ENCODE measurements around the gene LIPC.
"Not testable (repeated sequence)": the region's sequence is repeated elsewhere in the genome, so short reads cannot be mapped to it uniquely, and the experiment has no call there.

Gene LIPC

GRCh38 chr15:58594898-58595297 lies 163.1 kb downstream of the LIPC start:
- Histone ChIP-seq H3K27ac (no peak overlapping the region), H3K36me3 (peaks cover 13% of the 10 kb centered on the region), H3K27me3 (ENCODE audit: insufficient read depth, low read depth, severe bottlenecking) (no peaks in the 10 kb centered on the region), H3K4me3 (ENCODE audit: low read depth, low read length) (no peak overlapping the region), H3K9me3 (ENCODE audit: severe bottlenecking) (no peaks in the 10 kb centered on the region)
- TF ChIP-seq, protein P1, sequence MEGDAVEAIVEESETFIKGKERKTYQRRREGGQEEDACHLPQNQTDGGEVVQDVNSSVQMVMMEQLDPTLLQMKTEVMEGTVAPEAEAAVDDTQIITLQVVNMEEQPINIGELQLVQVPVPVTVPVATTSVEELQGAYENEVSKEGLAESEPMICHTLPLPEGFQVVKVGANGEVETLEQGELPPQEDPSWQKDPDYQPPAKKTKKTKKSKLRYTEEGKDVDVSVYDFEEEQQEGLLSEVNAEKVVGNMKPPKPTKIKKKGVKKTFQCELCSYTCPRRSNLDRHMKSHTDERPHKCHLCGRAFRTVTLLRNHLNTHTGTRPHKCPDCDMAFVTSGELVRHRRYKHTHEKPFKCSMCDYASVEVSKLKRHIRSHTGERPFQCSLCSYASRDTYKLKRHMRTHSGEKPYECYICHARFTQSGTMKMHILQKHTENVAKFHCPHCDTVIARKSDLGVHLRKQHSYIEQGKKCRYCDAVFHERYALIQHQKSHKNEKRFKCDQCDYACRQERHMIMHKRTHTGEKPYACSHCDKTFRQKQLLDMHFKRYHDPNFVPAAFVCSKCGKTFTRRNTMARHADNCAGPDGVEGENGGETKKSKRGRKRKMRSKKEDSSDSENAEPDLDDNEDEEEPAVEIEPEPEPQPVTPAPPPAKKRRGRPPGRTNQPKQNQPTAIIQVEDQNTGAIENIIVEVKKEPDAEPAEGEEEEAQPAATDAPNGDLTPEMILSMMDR (IDR thresholded peaks at IDR 0.05; ENCODE audit: low read depth, low read length): no peak
- no peak for DNase-seq

GRCh38 chr15:58595516-58596263 lies 163.9 kb downstream of the LIPC start:
- H3K27me3 ChIP-seq (ENCODE audit: insufficient read depth, low read depth, severe bottlenecking): no peaks in the 10 kb centered on the region
- TF ChIP-seq, protein P1 (IDR thresholded peaks at IDR 0.05; ENCODE audit: low read depth, low read length): no peak
- H3K4me3 ChIP-seq (ENCODE audit: low read depth, low read length): no peak overlapping the region
- H3K27ac ChIP-seq: no peak overlapping the region
- H3K9me3 ChIP-seq (ENCODE audit: severe bottlenecking): no peaks in the 10 kb centered on the region
- no peak for DNase-seq
- peaks cover 13% of the 10 kb centered on the region for H3K36me3 ChIP-seq

GRCh38 chr15:58597943-58598828 lies 166.4 kb downstream of the LIPC start:
- Histone ChIP-seq H3K27ac (no peak overlapping the region), H3K4me3 (ENCODE audit: low read depth, low read length) (no peak overlapping the region), H3K9me3 (ENCODE audit: severe bottlenecking) (no peaks in the 10 kb centered on the region), H3K27me3 (ENCODE audit: insufficient read depth, low read depth, severe bottlenecking) (no peaks in the 10 kb centered on the region), H3K36me3 (peaks cover 16% of the 10 kb centered on the region)
- TF ChIP-seq, protein P1 (IDR thresholded peaks at IDR 0.05; ENCODE audit: low read depth, low read length): no peak
- no peak for DNase-seq

GRCh38 chr15:58598829-58599210 lies 167.0 kb downstream of the LIPC start:
- TF ChIP-seq, protein P1 (IDR thresholded peaks at IDR 0.05; ENCODE audit: low read depth, low read length): no peak
- Histone ChIP-seq H3K36me3 (peaks cover 20% of the 10 kb centered on the region), H3K4me3 (ENCODE audit: low read depth, low read length) (no peak overlapping the region), H3K27me3 (ENCODE audit: insufficient read depth, low read depth, severe bottlenecking) (no peaks in the 10 kb centered on the region), H3K27ac (no peak overlapping the region), H3K9me3 (ENCODE audit: severe bottlenecking) (no peaks in the 10 kb centered on the region)
- DNase-seq: no peak

GRCh38 chr15:58602823-58603222 lies 171.0 kb downstream of the LIPC start:
- no peak for DNase-seq
- Histone ChIP-seq H3K9me3 (ENCODE audit: severe bottlenecking) (no peaks in the 10 kb centered on the region), H3K27me3 (ENCODE audit: insufficient read depth, low read depth, severe bottlenecking) (no peaks in the 10 kb centered on the region), H3K36me3 (peaks cover 23% of the 10 kb centered on the region), H3K27ac (no peak overlapping the region), H3K4me3 (ENCODE audit: low read depth, low read length) (no peak overlapping the region)
- TF ChIP-seq, protein P1 (IDR thresholded peaks at IDR 0.05; ENCODE audit: low read depth, low read length): no peak

- not testable (repeated sequence) for H3K9me3 ChIP-seq (ENCODE audit: severe bottlenecking); H3K27me3 ChIP-seq (ENCODE audit: insufficient read depth, low read depth, severe bottlenecking); H3K4me3 ChIP-seq (ENCODE audit: low read depth, low read length); H3K27ac ChIP-seq
- DNase-seq: peak; percentile 25
- peaks cover 20% of the 10 kb centered on the region for H3K36me3 ChIP-seq
These were observed 172.1 kb downstream of the LIPC start for GRCh38 chr15:58603927-58604326.

All from WERI-Rb-1 (cell line).